Large intestine (tissue), 3 donors: ENCODE measurements around the gene LGR4. TPM values are rescaled to one million over a fixed set of nuclear protein-coding genes. Genes with fewer than 3 reads are reported as not detected.
A peak's percentile ranks its signal among the peaks of the same experiment; 100 is the strongest.

Source experiments
- DNase-seq, 2 donors: peaks; one replicate each; pipeline versions ENCODE4 v3.0.0 to v3.0.0-alpha.2; 2013
- H3K27ac ChIP-seq: one replicate; pipeline ENCODE4 v1.5.1; 2013; ENCODE audit warnings: low read length
- H3K27me3 ChIP-seq: 2 replicates; pipeline ENCODE4 v1.6.1; 2013; ENCODE audit warnings: low read length; ENCODE audit not compliant: control insufficient read depth, insufficient read depth
- H3K36me3 ChIP-seq: 2 replicates; pipeline ENCODE4 v1.6.1; 2013; ENCODE audit warnings: low read length; ENCODE audit not compliant: control insufficient read depth, insufficient read depth
- H3K4me1 ChIP-seq: one replicate; pipeline ENCODE4 v1.6.1; 2013; ENCODE audit warnings: low read length; ENCODE audit not compliant: control insufficient read depth, insufficient read depth
- H3K4me3 ChIP-seq: one replicate; pipeline ENCODE4 v1.5.1; 2013; ENCODE audit warnings: low read length
- H3K9me3 ChIP-seq: one replicate; pipeline ENCODE4 v1.6.1; 2013; ENCODE audit warnings: mild to moderate bottlenecking, low read depth, low read length, moderate library complexity; ENCODE audit not compliant: control insufficient read depth
- WGBS: methylation state at CpG from one replicate; pipeline ENCODE4 v1.1.5; 2013; ENCODE audit warnings: low lambda C conversion rate; ENCODE audit not compliant: insufficient coverage; 5-methylcytosine and 5-hydroxymethylcytosine counted together
- polyA plus RNA-seq: library from polyadenylated mRNA; unstranded; fragments of 120-200 nt; gene quantifications from one replicate; pipeline ENCODE4 v1.2.1, GENCODE V29; 2013

Gene LGR4
- polyA plus RNA-seq, 1 donor = 53.2 TPM

- no peak for DNase-seq
- Histone ChIP-seq H3K27ac (no peak overlapping the region), H3K27me3 (no peaks in the 10 kb centered on the region), H3K4me3 (no peak overlapping the region), H3K9me3 (no peaks in the 10 kb centered on the region), H3K4me1 (peaks cover 16% of the 10 kb centered on the region), H3K36me3 (peaks cover 24% of the 10 kb centered on the region)
- no CpG with 5 or more reads among the region's 10 CpGs for WGBS
These were observed 104.7 kb downstream of the LGR4 start for GRCh38 chr11:27367881-27368280.

GRCh38 chr11:27363576-27364117, 108.9 kb downstream of the LGR4 start:
- DNase-seq = no peak
- peak overlapping the region; percentile 89 for H3K27ac ChIP-seq
- peak overlapping the region; percentile 89 for H3K4me3 ChIP-seq
- peaks cover 28% of the 10 kb centered on the region for H3K4me1 ChIP-seq
- WGBS = 72% methylated on average over 3 of the region's 13 CpGs
- no peaks in the 10 kb centered on the region for H3K9me3 ChIP-seq
- H3K27me3 ChIP-seq = no peaks in the 10 kb centered on the region
- H3K36me3 ChIP-seq = peaks cover 11% of the 10 kb centered on the region

GRCh38 chr11:27362749-27363575, 109.6 kb downstream of the LGR4 start, which contains the start of gene CCDC34:
Gene CCDC34 (minus strand): TSS chr11:27363215. CDS start chr11:27363194, 21 bp downstream.
- DNase-seq = peak; percentile 97 to 98
- no peaks in the 10 kb centered on the region for H3K9me3 ChIP-seq
- H3K36me3 ChIP-seq = peaks cover 5% of the 10 kb centered on the region
- H3K4me1 ChIP-seq = peaks cover 31% of the 10 kb centered on the region
- peak within 1 kb of the TSS; percentile 89 for H3K27ac ChIP-seq
- no CpG with 5 or more reads among the region's 57 CpGs for WGBS
- peak within 1 kb of the TSS; percentile 89 for H3K4me3 ChIP-seq
- H3K27me3 ChIP-seq = no peaks in the 10 kb centered on the region

GRCh38 chr11:27361649-27362431, 110.8 kb downstream of the LGR4 start:
- no peaks in the 10 kb centered on the region for H3K9me3 ChIP-seq
- H3K4me3 ChIP-seq = peak overlapping the region; percentile 89
- H3K36me3 ChIP-seq = no peaks in the 10 kb centered on the region
- peak; percentile 33 to 78 for DNase-seq
- H3K27ac ChIP-seq = peak overlapping the region; percentile 87
- H3K27me3 ChIP-seq = no peaks in the 10 kb centered on the region
- WGBS = 29% methylated on average over 3 of the region's 8 CpGs
- H3K4me1 ChIP-seq = peaks cover 31% of the 10 kb centered on the region

GRCh38 chr11:27358296-27358695, 114.3 kb downstream of the LGR4 start:
- peak; percentile 33 to 60 for DNase-seq
- peaks cover 30% of the 10 kb centered on the region for H3K4me1 ChIP-seq
- no peaks in the 10 kb centered on the region for H3K36me3 ChIP-seq
- H3K4me3 ChIP-seq = no peak overlapping the region
- H3K9me3 ChIP-seq = no peaks in the 10 kb centered on the region
- no peaks in the 10 kb centered on the region for H3K27me3 ChIP-seq
- H3K27ac ChIP-seq = peak overlapping the region; percentile 67
- WGBS = no CpG with 5 or more reads among the region's 1 CpG

- Histone ChIP-seq H3K27me3 (no peaks in the 10 kb centered on the region), H3K4me1 (peaks cover 29% of the 10 kb centered on the region), H3K27ac (peak overlapping the region; percentile 67), H3K36me3 (no peaks in the 10 kb centered on the region), H3K9me3 (no peaks in the 10 kb centered on the region), H3K4me3 (no peak overlapping the region)
- WGBS = 100% methylated on average over 1 of the region's 4 CpGs
- peak in 1 of 2 donors; percentile 54 for DNase-seq
These were observed 115.3 kb downstream of the LGR4 start for GRCh38 chr11:27357250-27357649.

GRCh38 chr11:27356624-27357222, 115.9 kb downstream of the LGR4 start:
- no peaks in the 10 kb centered on the region for H3K9me3 ChIP-seq
- H3K4me3 ChIP-seq = no peak overlapping the region
- no peak for DNase-seq
- peak overlapping the region; percentile 67 for H3K27ac ChIP-seq
- H3K36me3 ChIP-seq = no peaks in the 10 kb centered on the region
- peaks cover 25% of the 10 kb centered on the region for H3K4me1 ChIP-seq
- H3K27me3 ChIP-seq = no peaks in the 10 kb centered on the region
- WGBS = 93% methylated on average over 2 of the region's 5 CpGs

- WGBS = 100% methylated on average over 1 of the region's 3 CpGs
- peak in 1 of 2 donors; percentile 30 for DNase-seq
- H3K9me3 ChIP-seq = no peaks in the 10 kb centered on the region
- H3K27me3 ChIP-seq = no peaks in the 10 kb centered on the region
- H3K4me3 ChIP-seq = no peak overlapping the region
- H3K4me1 ChIP-seq = peaks cover 16% of the 10 kb centered on the region
- no peaks in the 10 kb centered on the region for H3K36me3 ChIP-seq
- H3K27ac ChIP-seq = no peak overlapping the region
These were observed 117.0 kb downstream of the LGR4 start for GRCh38 chr11:27355575-27356104.

- no peaks in the 10 kb centered on the region for H3K27me3 ChIP-seq
- no peaks in the 10 kb centered on the region for H3K36me3 ChIP-seq
- peak in 1 of 2 donors; percentile 60 for DNase-seq
- H3K4me1 ChIP-seq = peaks cover 9% of the 10 kb centered on the region
- H3K27ac ChIP-seq = peak overlapping the region; percentile 22
- WGBS = no CpG with 5 or more reads among the region's 5 CpGs
- H3K9me3 ChIP-seq = no peaks in the 10 kb centered on the region
- H3K4me3 ChIP-seq = no peak overlapping the region
These were observed 118.1 kb downstream of the LGR4 start for GRCh38 chr11:27354359-27354965.
